Bronchial epithelial cell (primary cell): ENCODE data around the gene C10orf105. TPM values are rescaled to one million over a fixed set of nuclear protein-coding genes. Genes with fewer than 3 reads are reported as not detected.

ENCODE experiments used
- DNase-seq: peaks from one replicate; pipeline ENCODE4 v3.0.0-alpha.2; 2010; ENCODE audit warnings: low read depth
- FAIRE-seq: peaks from 2 replicates; lab custom pipeline; 2011; peaks lifted over from hg19 to GRCh38; lab: Jason Lieb, UNC
- H3K27me3 ChIP-seq: 2 replicates; pipeline ENCODE4 v1.5.1; 2011; ENCODE audit warnings: low read length; ENCODE audit not compliant: control insufficient read depth, insufficient read depth
- H3K36me3 ChIP-seq: 2 replicates; pipeline ENCODE4 v1.5.1; 2011; ENCODE audit warnings: low read length; ENCODE audit not compliant: control insufficient read depth, insufficient read depth
- H3K4me3 ChIP-seq: 2 replicates; pipeline ENCODE4 v1.5.1; 2011; ENCODE audit warnings: mild to moderate bottlenecking, low read depth, low read length, control low read depth
- CTCF ChIP-seq: IDR thresholded peaks from 2 replicates; pipeline ENCODE4 v1.5.1; 2011; ENCODE audit warnings: mild to moderate bottlenecking, moderate library complexity, low read length, control low read depth, inconsistent platforms; ENCODE audit not compliant: insufficient read depth, severe bottlenecking
- total RNA-seq: library from RNA; depleted of rRNA; stranded (reverse); fragments of >200 nt; gene quantifications from 2 replicates; pipeline ENCODE4 v1.2.1, GENCODE V29; 2014

The C10orf105 gene
- total RNA-seq, 1 donor from 2014 or later = not detected

GRCh38 chr10:71690094-71690720 lies 29.4 kb downstream of the C10orf105 start:
- Histone ChIP-seq H3K36me3 (no peaks in the 10 kb centered on the region), H3K4me3 (no peak overlapping the region), H3K27me3 (no peaks in the 10 kb centered on the region)
- no peak for TF ChIP-seq CTCF
- DNase-seq (no peak), FAIRE-seq (no peak)

GRCh38 chr10:71688256-71688655 lies 31.3 kb downstream of the C10orf105 start:
- Histone ChIP-seq H3K36me3 (no peaks in the 10 kb centered on the region), H3K4me3 (no peak overlapping the region), H3K27me3 (peaks cover 2% of the 10 kb centered on the region)
- FAIRE-seq (no peak), DNase-seq (no peak)
- TF ChIP-seq CTCF = no peak

GRCh38 chr10:71687480-71687879 lies 32.1 kb downstream of the C10orf105 start:
- no peaks in the 10 kb centered on the region for H3K36me3 ChIP-seq
- FAIRE-seq (no peak), DNase-seq (no peak)
- no peak for TF ChIP-seq CTCF
- H3K27me3 ChIP-seq = peaks cover 2% of the 10 kb centered on the region
- no peak overlapping the region for H3K4me3 ChIP-seq

- H3K36me3 ChIP-seq = no peaks in the 10 kb centered on the region
- FAIRE-seq = no peak
- no peak for DNase-seq
- TF ChIP-seq CTCF = no peak
- peaks cover 2% of the 10 kb centered on the region for H3K27me3 ChIP-seq
- H3K4me3 ChIP-seq = no peak overlapping the region
These were observed 32.5 kb downstream of the C10orf105 start for GRCh38 chr10:71687077-71687476.

GRCh38 chr10:71685554-71686232 lies 33.9 kb downstream of the C10orf105 start:
- no peak for FAIRE-seq
- no peak overlapping the region for H3K4me3 ChIP-seq
- no peak for DNase-seq
- H3K36me3 ChIP-seq = no peaks in the 10 kb centered on the region
- H3K27me3 ChIP-seq = peaks cover 2% of the 10 kb centered on the region
- no peak for TF ChIP-seq CTCF
